Activated CD4-positive, alpha-beta memory T cell treated with anti-CD3 and anti-CD28 coated beads for 36 hours (primary cell): ENCODE measurements around the gene PECR. TPM values are rescaled to one million over a fixed set of nuclear protein-coding genes. Genes with fewer than 3 reads are reported as not detected.
A peak's percentile ranks its signal among the peaks of the same experiment; 100 is the strongest.

Experiments
- CTCF ChIA-PET: fragments of 350-600 bp; sonication (Branson Sonifier 250); formaldehyde crosslinking; loops from one replicate; lab custom pipeline; 2021; ENCODE audit warnings: antibody characterized with exemption, inconsistent platforms; lab: Charles Lee
- POLR2A ChIA-PET: fragments of 350-600 bp; sonication (Branson Sonifier 250); formaldehyde crosslinking; loops from one replicate; lab custom pipeline; 2021; ENCODE audit warnings: antibody characterized with exemption; lab: Charles Lee
- DNase-seq: peaks from one replicate; pipeline ENCODE4 v3.0.0-alpha.2; 2020
- H3K27ac Mint-ChIP-seq: one replicate; pipeline ENCODE4 v1.8.0; 2021; ENCODE audit warnings: mixed read lengths
- H3K27me3 Mint-ChIP-seq: one replicate; pipeline ENCODE4 v1.8.0; 2021; ENCODE audit warnings: mixed read lengths
- H3K36me3 Mint-ChIP-seq: one replicate; pipeline ENCODE4 v1.8.0; 2021; ENCODE audit warnings: mixed read lengths
- H3K4me1 Mint-ChIP-seq: one replicate; pipeline ENCODE4 v1.8.0; 2021; ENCODE audit warnings: low read depth, mixed read lengths
- H3K4me3 Mint-ChIP-seq: one replicate; pipeline ENCODE4 v1.8.0; 2021; ENCODE audit warnings: mild to moderate bottlenecking, mixed read lengths
- H3K9me3 Mint-ChIP-seq: one replicate; pipeline ENCODE4 v1.8.0; 2021; ENCODE audit warnings: mixed read lengths
- intact Hi-C: fragments of 100-400 bp; cut with micrococcal nuclease; formaldehyde crosslinking; loops from one replicate; pipeline ENCODE4 v1.15.1; 2023
- total RNA-seq, 2 experiments: library from RNA; stranded (reverse); gene quantifications; one replicate each; pipeline ENCODE4 v1.2.3, GENCODE V29; 2021

PECR gene
- total RNA-seq, 2 experiments from 2014 or later, result 23.3 to 27.6 TPM

GRCh38 chr2:216070195-216070594, 11.4 kb downstream of the PECR start:
- Mint-ChIP-seq H3K27ac (no peak overlapping the region), H3K9me3 (no peaks in the 10 kb centered on the region), H3K36me3 (peaks cover 10% of the 10 kb centered on the region), H3K4me3 (no peak overlapping the region), H3K4me1 (peaks cover 28% of the 10 kb centered on the region), H3K27me3 (no peaks in the 10 kb centered on the region)
- ChIA-PET CTCF (no interaction called here), POLR2A (no interaction called here)
- intact Hi-C loops, result no loop called here
- DNase-seq, result no peak

GRCh38 chr2:216069028-216069427, 12.6 kb downstream of the PECR start:
- Mint-ChIP-seq H3K36me3 (peaks cover 10% of the 10 kb centered on the region), H3K27ac (no peak overlapping the region), H3K27me3 (no peaks in the 10 kb centered on the region), H3K4me1 (peaks cover 16% of the 10 kb centered on the region), H3K9me3 (no peaks in the 10 kb centered on the region), H3K4me3 (no peak overlapping the region)
- ChIA-PET CTCF (interaction anchor here (1.1 to 1.5 kb wide), 2 partner anchors 10 to 16 kb away, joined by 3 to 5 read pairs; no protein-coding TSS in a partner anchor), POLR2A (no interaction called here)
- no peak for DNase-seq
- intact Hi-C loops, result no loop called here

- no peaks in the 10 kb centered on the region for H3K9me3 Mint-ChIP-seq
- CTCF ChIA-PET, result no interaction called here
- no peak overlapping the region for H3K27ac Mint-ChIP-seq
- H3K4me3 Mint-ChIP-seq, result no peak overlapping the region
- POLR2A ChIA-PET, result no interaction called here
- intact Hi-C loops, result no loop called here
- no peaks in the 10 kb centered on the region for H3K27me3 Mint-ChIP-seq
- peaks cover 5% of the 10 kb centered on the region for H3K36me3 Mint-ChIP-seq
- no peak for DNase-seq
- H3K4me1 Mint-ChIP-seq, result peaks cover 10% of the 10 kb centered on the region
These were observed 15.4 kb downstream of the PECR start for GRCh38 chr2:216066230-216066629.

- no peak for DNase-seq
- ChIA-PET CTCF (interaction anchor here (1.0 kb wide), 1 partner anchor 17 kb away, joined by 3 read pairs; the partner anchor contains the start of genes PECR and TMEM169), POLR2A (no interaction called here)
- peaks cover 5% of the 10 kb centered on the region for H3K36me3 Mint-ChIP-seq
- no peaks in the 10 kb centered on the region for H3K27me3 Mint-ChIP-seq
- peaks cover 10% of the 10 kb centered on the region for H3K4me1 Mint-ChIP-seq
- H3K27ac Mint-ChIP-seq, result no peak overlapping the region
- no peaks in the 10 kb centered on the region for H3K9me3 Mint-ChIP-seq
- intact Hi-C loops, result no loop called here
- H3K4me3 Mint-ChIP-seq, result no peak overlapping the region
These were observed 16.9 kb downstream of the PECR start for GRCh38 chr2:216064665-216065064.

- ChIA-PET POLR2A (no interaction called here), CTCF (interaction anchor here (1.0 kb wide), 2 partner anchors 17 to 45 kb away, joined by 3 to 4 read pairs; partner anchors contain the start of genes PECR and TMEM169)
- Mint-ChIP-seq H3K4me1 (peaks cover 10% of the 10 kb centered on the region), H3K36me3 (peaks cover 9% of the 10 kb centered on the region), H3K27me3 (no peaks in the 10 kb centered on the region), H3K4me3 (no peak overlapping the region), H3K9me3 (peaks cover 1% of the 10 kb centered on the region), H3K27ac (no peak overlapping the region)
- intact Hi-C loops, result no loop called here
- no peak for DNase-seq
These were observed 17.5 kb downstream of the PECR start for GRCh38 chr2:216064014-216064630.

GRCh38 chr2:216059233-216059834, 22.3 kb downstream of the PECR start:
- Mint-ChIP-seq H3K4me3 (no peak overlapping the region), H3K27ac (no peak overlapping the region), H3K4me1 (peaks cover 33% of the 10 kb centered on the region), H3K27me3 (no peaks in the 10 kb centered on the region), H3K36me3 (peaks cover 8% of the 10 kb centered on the region), H3K9me3 (peaks cover 2% of the 10 kb centered on the region)
- intact Hi-C loops, result loop anchor here (2.0 kb wide), 2 partner anchors 21 to 53 kb away; partner anchors contain the start of genes PECR and TMEM169
- ChIA-PET CTCF (interaction anchor here (0.7 to 4.3 kb wide), 13 partner anchors 10 to 109 kb away, joined by 3 to 33 read pairs (median 5); partner anchors contain the start of genes PECR, TMEM169 and XRCC5), POLR2A (interaction anchor here (0.9 kb wide), 1 partner anchor 25 kb away, joined by 3 read pairs; no protein-coding TSS in a partner anchor)
- no peak for DNase-seq

GRCh38 chr2:216057688-216058193, 23.9 kb downstream of the PECR start:
- Mint-ChIP-seq H3K36me3 (peaks cover 8% of the 10 kb centered on the region), H3K4me1 (peaks cover 33% of the 10 kb centered on the region), H3K27me3 (no peaks in the 10 kb centered on the region), H3K4me3 (peak overlapping the region; percentile 71), H3K27ac (peak overlapping the region; percentile 89), H3K9me3 (peaks cover 2% of the 10 kb centered on the region)
- intact Hi-C loops, result loop anchor here (1.0 to 2.0 kb wide), 3 partner anchors 23 to 55 kb away; partner anchors contain the start of genes PECR and TMEM169
- CTCF ChIA-PET, result interaction anchor here (1.0 to 4.3 kb wide), 9 partner anchors 13 to 57 kb away, joined by 4 to 33 read pairs (median 5); partner anchors contain the start of gene XRCC5
- DNase-seq, result peak; percentile 63
- POLR2A ChIA-PET, result interaction anchor here (1.0 kb wide), 1 partner anchor 26 kb away, joined by 4 read pairs; no protein-coding TSS in a partner anchor

GRCh38 chr2:216056739-216057138, 24.9 kb downstream of the PECR start:
- Mint-ChIP-seq H3K27me3 (no peaks in the 10 kb centered on the region), H3K4me1 (peaks cover 33% of the 10 kb centered on the region), H3K4me3 (no peak overlapping the region), H3K9me3 (peaks cover 2% of the 10 kb centered on the region), H3K36me3 (peaks cover 9% of the 10 kb centered on the region), H3K27ac (peak overlapping the region; percentile 51)
- POLR2A ChIA-PET, result interaction anchor here (0.7 to 1.0 kb wide), 2 partner anchors 12 to 41 kb away, joined by 3 read pairs; no protein-coding TSS in a partner anchor
- intact Hi-C loops, result loop anchor here (1.0 kb wide), 1 partner anchor 24 kb away; no protein-coding TSS in a partner anchor
- CTCF ChIA-PET, result interaction anchor here (4.3 kb wide), 1 partner anchor 23 kb away, joined by 33 read pairs; no protein-coding TSS in a partner anchor
- DNase-seq, result no peak

- POLR2A ChIA-PET, result no interaction called here
These were observed 25.9 kb downstream of the PECR start for GRCh38 chr2:216055680-216056079.

GRCh38 chr2:216052420-216052819, 29.2 kb downstream of the PECR start:
- no peak for DNase-seq
- H3K9me3 Mint-ChIP-seq, result no peaks in the 10 kb centered on the region

More at GRCh38 chr2:216055680-216056079, 25.9 kb downstream of the PECR start:
- Mint-ChIP-seq H3K36me3 (peaks cover 9% of the 10 kb centered on the region), H3K4me1 (peaks cover 33% of the 10 kb centered on the region), H3K4me3 (no peak overlapping the region), H3K27me3 (no peaks in the 10 kb centered on the region), H3K27ac (no peak overlapping the region), H3K9me3 (peaks cover 2% of the 10 kb centered on the region)
- DNase-seq, result no peak
- CTCF ChIA-PET, result no interaction called here
- intact Hi-C loops, result no loop called here

GRCh38 chr2:216051350-216051749, 30.3 kb downstream of the PECR start:
- DNase-seq, result no peak
- H3K4me1 Mint-ChIP-seq, result peaks cover 4% of the 10 kb centered on the region
- intact Hi-C loops, result no loop called here
- H3K27me3 Mint-ChIP-seq, result no peaks in the 10 kb centered on the region
- no peak overlapping the region for H3K27ac Mint-ChIP-seq
- CTCF ChIA-PET, result interaction anchor here (0.9 to 1.8 kb wide), 2 partner anchors 16 to 17 kb away, joined by 4 to 5 read pairs; no protein-coding TSS in a partner anchor
- POLR2A ChIA-PET, result no interaction called here
- no peak overlapping the region for H3K4me3 Mint-ChIP-seq
- H3K9me3 Mint-ChIP-seq, result no peaks in the 10 kb centered on the region
- peaks cover 9% of the 10 kb centered on the region for H3K36me3 Mint-ChIP-seq

More at GRCh38 chr2:216052420-216052819, 29.2 kb downstream of the PECR start:
- Mint-ChIP-seq H3K4me1 (peaks cover 12% of the 10 kb centered on the region), H3K27ac (no peak overlapping the region), H3K4me3 (no peak overlapping the region), H3K36me3 (peaks cover 9% of the 10 kb centered on the region), H3K27me3 (no peaks in the 10 kb centered on the region)
- ChIA-PET POLR2A (no interaction called here), CTCF (interaction anchor here (0.7 to 1.8 kb wide), 2 partner anchors 17 to 29 kb away, joined by 3 to 5 read pairs; partner anchors contain the start of genes PECR and TMEM169)
- intact Hi-C loops, result no loop called here
